Dermis microvascular lymphatic vessel endothelial cell (primary cell): ENCODE data around the gene SLN. TPM values are rescaled to one million over a fixed set of nuclear protein-coding genes. Genes with fewer than 3 reads are reported as not detected.

Experiments
- DNase-seq, 2 donors: peaks; one replicate each; pipeline versions ENCODE4 v3.0.0 to v3.0.0-alpha.2; 2010; ENCODE audit warnings: low read depth in 2 of 2
- total RNA-seq: library from RNA; depleted of rRNA; stranded (reverse); fragments of >200 nt; gene quantifications from 2 replicates; pipeline ENCODE4 v1.2.1, GENCODE V29; 2014

The SLN gene
- total RNA-seq, 1 donor from 2014 or later: not detected

DNA sequence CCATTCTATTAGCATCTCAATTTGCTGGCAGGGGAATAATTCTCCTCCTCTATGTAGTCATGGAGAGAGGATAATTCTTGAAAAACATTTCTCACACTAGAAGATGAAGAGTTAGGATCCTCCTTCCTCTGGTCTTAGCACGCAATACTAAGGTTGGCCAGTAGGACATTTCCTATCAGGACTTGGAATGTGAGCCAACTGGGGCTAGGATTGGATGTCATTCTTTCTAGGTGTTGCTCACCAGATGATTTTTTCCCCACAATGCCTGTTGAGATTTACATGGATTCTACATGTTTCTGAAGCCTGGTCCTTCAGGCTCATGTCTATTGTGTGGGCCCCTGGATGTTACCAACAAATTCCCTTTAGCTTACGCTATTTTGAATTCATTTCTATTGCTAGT is 28.0 kb downstream of the SLN start:
- no peak for DNase-seq

DNA sequence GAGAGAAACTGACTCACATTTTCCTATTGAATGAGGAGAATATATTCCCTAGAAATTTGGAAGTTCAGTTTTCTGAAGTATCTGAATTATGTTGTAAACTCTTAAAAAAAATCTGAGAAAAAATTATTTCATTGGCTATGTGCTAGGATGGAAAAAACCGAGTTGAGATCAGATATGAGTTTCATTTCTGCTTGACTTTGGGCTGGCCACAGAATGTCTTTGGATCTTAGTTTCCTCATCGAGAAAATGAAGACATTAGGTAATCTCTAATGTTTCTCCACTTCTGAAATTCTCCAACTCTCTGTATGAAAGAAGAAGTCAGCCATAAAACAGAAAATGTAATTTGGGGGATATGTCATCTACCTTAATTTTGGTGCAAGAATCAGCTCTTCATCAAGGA is 28.8 kb downstream of the SLN start:
- DNase-seq: no peak

DNA sequence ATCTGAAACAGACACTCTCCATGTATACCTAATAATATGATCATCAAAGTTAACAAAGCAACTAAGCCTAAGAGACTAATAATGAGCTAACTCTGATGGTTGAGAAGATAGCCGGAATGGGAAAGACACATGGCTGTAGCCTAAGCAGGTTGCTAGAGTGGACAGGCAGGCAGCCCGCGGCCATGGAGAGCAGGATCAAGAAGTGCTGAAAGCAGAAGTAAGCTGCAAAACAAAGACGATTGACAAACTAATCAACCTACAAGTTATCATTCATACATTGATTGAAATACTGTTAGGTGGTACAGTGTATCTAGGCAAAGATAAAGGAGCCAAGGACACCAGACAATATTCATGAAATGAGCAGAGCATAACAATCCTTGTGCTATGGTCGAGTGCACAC is 29.3 kb downstream of the SLN start:
- DNase-seq: no peak

DNA sequence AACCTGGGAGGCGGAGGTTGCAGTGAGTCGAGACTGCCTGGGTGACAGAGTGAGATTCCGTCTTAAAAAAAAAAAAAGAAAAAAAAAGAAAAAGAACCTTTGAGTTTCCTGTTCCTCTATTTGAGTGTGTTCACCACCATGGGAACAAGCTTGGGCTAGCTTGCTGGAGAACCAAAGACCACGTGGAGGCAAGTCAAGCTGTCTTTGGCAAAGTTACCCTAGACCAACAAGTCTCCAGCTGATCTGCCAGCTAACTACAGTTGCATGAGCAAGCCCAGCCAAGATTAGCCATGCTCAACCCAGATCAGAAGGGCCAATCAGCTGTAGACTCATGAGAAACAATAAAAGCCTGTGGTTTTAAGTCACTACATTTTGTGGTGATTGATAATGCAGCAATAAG is 29.7 kb downstream of the SLN start:
- DNase-seq: no peak

DNA sequence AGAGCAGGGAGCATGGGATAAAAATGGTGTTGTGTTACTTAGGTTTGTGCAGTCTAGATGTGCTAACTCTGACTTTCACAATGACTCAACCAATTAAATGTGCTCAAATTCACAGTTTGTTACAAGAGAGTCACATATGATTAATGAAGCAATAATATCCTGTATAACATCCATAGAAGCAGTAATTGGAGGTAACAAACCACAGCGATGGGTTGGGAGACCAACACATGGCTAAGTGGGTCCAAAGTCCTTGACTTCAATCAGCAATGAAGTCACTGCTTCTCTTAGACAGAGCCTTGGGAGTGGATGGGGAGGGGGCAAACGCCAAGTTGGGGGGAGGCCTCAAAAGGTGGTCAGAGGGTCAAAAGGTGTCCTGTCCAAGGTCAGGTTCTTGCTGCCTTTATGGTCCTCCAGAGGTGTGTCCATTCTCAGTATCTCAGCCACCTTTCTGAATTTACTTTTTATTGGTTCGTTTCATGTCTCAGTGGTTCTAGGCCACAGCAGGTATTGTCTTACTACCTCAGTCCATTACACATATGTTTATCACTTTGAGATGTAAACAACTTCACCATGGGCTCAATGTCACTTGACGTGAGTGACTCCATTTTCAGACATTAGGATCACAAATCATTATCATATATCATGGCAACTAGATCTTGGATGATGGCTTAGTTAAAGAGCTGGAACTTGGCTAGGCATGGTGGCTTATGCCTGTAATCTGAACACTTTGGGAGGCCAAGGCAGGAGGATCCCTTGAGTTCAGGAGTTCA is 32.4 kb downstream of the SLN start:
- DNase-seq: no peak

DNA sequence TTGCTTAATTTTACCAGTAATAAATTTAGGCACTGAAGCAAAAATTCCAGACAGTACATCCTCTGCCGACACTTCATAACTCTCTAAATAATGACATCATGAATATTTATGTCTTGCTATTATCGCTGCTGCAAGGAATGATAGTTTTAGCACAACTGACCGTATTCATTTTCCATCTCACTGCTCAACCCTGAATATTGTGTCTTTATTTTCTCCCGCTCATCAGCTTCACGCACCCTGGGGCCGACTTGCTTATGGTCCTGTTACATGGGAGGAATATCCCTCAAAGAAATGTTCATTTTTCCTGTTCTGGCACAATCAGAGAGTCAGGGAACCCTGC is 33.3 kb downstream of the SLN start:
- DNase-seq: no peak

DNA sequence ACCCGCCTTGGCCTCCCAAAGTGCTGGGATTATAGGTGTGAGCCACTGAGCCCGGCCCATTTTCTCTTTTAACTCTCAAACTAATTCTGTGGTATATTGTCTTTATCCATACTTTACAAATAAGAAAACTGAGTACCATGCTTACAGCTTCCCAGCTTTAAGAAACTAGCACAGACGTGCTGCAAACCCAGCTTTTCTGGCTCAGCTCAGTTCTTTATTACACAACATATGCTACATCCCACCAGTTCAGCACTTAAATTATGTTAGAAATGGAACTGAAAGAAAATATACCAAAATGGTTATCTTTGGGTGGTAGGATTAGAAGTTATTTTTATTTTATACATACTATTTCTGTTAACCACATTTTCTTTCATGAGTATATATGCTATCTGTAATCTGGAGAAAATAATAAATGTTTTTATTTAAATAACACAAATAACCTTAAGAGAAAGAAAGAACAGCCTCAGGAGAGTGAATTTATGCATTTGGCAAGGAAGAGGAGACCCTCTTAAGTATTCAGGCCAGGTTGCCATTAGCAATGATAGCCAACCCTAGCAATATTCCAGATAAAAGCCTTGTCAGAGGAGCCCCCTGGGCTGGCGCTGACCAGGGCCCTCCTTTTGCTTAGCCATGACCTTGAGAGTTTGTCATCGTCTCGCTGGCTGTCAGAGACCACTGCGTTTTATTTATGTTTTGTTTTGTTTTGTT is 33.8 kb downstream of the SLN start:
- no peak for DNase-seq

DNA sequence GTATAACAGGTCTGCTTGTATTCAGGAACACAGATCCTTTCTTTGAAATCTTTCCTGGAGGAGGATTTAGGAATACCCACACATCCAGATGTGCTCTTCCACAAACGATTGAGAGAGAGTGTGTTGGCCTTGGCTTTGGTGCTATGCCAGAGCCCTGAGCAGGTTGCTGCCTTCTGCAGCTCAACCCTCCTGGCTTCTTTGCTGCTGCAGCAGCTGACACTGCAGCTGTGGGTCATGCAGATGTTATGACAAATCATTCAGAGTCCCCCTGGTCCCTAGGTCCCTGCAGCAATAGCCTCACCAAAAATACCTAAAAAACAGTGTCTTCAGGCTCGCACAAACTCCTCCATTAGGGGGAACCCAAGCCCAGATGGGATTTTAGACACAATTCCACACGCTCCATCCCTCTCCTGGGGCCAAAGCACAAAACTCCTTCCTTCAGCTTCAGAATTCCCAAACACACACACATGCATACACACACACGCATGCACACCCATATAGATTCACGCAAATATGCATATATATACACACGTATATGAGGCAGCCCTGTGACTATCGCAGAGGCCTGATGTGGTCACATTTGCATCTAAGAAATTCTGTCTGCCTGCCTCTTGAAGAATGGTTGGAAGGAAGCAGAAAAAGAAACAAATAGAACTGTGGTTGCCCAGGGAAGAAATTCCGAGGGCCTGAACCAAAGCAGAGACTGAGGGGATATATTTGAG is 35.4 kb downstream of the SLN start:
- DNase-seq: no peak

DNA sequence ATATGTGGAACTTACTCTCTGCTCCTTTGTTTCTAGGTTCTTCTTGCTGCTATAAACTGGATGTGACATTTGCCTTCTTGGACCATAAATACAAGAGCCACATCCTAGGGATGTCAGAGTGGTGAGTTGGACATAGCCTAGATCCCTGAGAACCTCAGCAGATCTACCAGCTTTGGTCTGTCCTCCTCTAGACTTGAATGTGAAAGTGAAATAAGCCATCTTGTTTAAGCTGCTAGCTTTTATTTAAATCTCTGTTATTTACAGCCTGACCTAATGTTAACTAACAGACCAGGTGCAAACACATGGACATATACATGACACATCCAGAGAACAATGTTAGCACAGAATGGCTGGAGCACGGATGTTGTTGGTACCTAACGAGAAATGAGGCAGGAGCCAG is 36.0 kb downstream of the SLN start:
- no peak for DNase-seq

DNA sequence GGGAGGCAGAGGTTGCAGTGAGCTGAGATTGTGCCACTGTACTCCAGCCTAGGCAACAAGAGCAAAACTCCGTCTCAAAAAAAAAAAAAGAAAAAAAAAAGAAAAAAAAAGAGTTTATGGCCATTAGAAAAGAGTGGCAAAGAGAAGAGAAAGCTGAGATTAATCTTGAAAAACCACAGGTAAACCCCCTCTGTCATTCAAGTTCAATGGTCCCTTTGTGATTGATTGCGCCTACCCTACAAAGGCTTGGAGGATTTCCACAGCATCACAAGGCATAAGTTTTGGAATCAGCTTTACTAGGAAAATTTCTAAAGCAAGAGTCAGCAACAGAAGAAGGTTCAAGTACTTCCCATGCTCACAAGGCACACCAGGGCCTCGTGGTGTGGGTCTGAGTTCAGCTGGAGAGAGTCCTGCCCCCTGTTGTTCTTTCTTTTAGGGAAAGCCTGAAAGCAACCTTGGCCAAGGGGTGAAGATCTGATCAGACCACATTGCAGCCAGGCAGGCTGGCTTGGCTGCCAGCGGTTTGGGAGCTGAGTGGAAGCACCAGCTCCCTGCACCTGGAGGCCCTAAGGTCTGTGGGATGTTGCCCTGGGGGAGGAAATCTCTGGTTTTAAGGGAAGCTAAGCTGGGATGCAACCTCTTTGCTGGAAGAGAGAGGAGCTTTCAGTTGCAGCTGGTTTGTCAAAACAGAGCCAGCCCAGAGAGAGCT is 41.8 kb downstream of the SLN start:
- no peak for DNase-seq

DNA sequence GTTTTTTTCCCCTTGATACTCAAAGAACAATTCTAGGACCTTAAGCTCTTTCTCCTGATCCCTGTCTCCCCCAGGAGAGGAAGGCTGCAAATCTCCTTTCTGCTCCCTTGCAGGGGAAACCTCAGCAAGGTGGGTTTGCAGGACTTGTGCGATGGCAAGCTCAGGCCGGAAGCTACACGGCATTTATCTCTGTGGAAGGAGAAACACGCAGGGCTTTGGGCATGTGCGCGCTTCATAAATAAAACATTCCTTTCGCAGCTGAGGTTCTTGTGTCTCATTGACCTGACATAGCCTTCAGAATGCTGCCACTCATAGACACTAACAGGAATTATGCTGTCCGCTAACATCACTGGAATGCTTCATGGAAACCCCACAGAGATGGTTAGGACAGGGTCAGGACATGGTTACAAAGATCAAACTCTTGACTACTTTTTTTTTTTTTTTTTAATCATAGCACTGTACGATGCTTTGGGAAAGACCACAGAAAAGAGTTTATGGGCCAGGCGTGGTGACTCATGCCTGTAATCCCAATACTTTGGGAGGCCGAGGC is 42.6 kb downstream of the SLN start:
- no peak for DNase-seq

DNA sequence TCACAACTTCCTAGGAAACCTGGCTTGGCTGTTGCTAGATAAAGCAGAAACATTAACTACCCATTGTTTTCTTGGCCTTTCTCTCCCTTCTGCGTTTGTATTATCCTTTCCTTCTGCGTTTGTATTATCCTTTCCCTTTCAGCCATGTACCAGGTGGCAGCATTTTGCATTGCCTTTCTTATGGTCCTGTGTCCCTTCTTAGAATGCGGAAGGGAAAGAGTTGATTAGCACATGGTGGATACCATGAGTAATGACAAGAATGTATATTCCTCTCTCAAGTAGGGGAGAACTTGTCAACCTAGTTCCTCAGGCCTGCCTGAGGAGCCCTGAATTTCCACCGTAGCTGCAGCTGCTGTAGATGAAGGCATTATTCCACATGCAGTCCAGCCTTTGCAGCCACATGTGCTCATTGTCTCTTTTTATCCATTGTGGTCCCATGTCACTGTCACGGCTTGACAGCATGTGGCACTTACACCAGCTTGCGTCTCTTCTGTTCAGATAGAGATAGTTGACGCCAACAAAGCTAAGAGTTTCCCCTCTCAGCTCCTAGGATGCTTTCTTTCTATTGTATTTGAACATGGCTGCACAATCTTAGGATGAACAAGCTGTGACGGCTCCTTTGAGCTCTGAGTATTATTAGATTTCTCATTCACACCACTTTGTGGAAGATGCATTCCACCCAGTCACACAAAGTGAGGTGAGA is 44.8 kb downstream of the SLN start:
- no peak for DNase-seq

DNA sequence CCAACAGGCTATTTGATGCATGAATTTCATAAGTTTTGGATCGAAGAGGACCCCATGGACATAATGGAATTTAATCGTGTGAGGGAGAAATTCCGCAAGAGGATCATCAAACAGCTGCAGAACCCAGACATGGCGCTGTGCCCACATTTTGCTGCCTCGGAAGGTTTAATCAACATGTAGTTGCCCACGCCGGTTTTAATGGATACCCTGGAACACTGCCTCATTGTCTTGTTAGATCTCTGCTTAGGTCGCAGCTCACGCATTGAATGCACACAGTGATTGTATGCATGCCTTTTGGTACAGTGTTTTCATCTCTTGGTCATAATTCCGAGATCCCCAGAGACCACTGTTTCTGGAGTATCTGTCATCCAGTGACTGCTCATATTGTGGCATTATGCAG is 46.8 kb downstream of the SLN start:
- no peak for DNase-seq

DNA sequence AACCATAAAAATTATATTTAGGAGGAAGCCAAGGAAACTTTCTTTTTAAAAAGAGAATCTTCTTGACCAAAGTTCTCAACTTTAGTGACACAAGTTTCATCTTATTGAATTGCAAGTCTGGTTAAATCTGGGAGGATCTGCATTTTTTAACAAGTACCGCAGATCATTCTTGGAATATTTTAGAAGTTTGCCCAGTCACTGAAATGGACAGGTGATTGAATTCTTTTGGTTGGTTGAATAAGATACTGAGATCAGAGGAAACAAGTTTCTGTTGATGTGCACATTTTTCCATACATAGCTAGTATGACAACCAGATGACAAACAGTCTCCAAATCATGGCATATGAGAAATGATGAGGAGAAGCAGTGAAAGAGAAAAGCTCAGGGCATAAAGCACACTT is 50.2 kb downstream of the SLN start:
- no peak for DNase-seq

DNA sequence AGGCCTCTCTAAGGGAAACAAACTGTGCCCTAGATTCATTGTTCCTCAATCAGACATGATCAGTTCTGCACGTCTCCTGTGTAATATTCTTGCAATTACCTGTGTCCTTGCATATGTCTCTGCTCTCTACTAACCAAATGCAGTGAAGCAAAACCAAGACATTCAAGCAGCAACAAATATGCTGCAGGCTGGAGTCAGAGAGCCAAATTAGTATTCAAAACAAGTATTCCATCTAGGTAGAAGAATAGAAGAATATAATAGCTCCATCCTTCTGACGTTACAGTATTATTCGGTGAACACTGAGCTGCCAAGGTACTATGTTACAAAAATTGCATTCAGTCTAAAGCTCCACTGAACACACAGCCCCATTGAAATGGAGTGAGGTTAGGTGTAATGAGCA is 51.8 kb downstream of the SLN start:
- no peak for DNase-seq

DNA sequence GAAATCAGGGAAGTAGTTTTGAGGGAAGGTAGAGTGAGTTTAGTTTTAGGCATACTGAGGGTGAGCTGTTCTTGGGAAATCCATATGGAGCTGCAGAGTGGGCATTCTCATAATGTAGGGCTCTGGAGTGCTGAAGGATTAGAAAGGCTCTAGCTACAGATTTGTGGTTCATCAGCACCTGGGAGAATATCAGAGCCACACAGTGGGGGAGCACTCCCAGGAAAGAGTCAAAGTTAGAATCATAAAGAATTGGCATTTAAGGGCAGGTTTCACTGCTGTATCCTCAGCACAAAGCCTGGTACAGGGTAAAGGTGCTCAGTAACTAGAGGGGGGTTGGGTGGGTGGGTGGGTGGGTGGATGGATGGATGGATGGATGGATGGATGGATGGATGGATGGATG is 52.5 kb downstream of the SLN start:
- DNase-seq: no peak

Other genes starting within 250 kb of the SLN start
- gene ALKBH8, start 146.3 kb downstream of the SLN start, total RNA-seq: 4.6 and 6.4 TPM in 2 replicates
- 0.25 and 1.2 TPM in 2 replicates for gene ELMOD1, start 120.9 kb downstream of the SLN start, total RNA-seq
- 43.9 and 90.5 TPM in 2 replicates for gene SLC35F2, start 146.7 kb upstream of the SLN start, total RNA-seq
- 0.13 TPM in 1 of 2 replicates, not detected in the other for gene RAB39A, start 216.4 kb upstream of the SLN start, total RNA-seq